Activated T-cell treated with anti-CD3 and anti-CD28 coated beads for 1 hour (primary cell): Measurements from ENCODE around the gene ZNF814.
"Not testable (repeated sequence)": the region's sequence is repeated elsewhere in the genome, so short reads cannot be mapped to it uniquely, and the experiment has no call there.

ENCODE experiments used
- DNase-seq: peaks from one replicate; pipeline ENCODE4 v3.0.0-alpha.2; 2020; ENCODE audit warnings: low read depth

Gene ZNF814

DNA sequence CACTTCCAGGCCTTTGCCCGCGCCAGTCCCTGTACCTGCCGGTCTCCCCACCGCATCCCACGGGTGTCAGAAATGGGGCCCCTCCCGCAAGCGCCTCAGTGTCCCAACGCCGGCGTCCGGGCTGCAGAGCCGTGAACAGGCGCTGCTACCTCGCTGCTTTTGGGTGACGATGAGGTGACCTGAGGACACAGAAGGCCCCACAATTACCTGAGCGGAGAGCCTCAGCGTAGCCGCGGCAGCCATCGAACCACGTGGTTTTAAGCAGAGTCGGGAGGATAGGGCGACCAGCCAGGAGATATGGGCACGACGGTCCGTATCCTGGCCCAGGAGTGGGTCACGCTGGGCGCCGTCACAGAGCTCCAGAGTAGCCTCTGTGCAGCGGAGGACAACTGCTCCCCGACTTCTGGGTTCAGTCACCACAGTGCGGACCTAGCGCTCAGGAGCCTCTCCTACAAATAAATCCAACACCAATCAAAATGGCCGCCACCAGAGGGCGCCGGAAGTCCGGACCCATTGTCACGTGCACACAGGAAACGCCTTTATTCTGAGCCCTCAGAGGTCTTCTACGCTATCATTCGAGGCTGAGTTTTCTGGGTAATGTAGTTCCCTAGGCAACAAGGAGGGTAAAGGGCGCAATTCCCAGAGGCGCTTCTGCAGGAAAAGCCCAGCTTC is at the start of gene ZNF814:
TSS of gene ZNF814 (minus strand) at position 478 of the 672 bp plus-strand sequence. CDS start at position 243, 235 bp downstream.
- DNase-seq: peak; percentile 71

- DNase-seq: no peak
These were observed 46.9 kb upstream of the ZNF814 start for GRCh38 chr19:57935731-57936130.

DNA sequence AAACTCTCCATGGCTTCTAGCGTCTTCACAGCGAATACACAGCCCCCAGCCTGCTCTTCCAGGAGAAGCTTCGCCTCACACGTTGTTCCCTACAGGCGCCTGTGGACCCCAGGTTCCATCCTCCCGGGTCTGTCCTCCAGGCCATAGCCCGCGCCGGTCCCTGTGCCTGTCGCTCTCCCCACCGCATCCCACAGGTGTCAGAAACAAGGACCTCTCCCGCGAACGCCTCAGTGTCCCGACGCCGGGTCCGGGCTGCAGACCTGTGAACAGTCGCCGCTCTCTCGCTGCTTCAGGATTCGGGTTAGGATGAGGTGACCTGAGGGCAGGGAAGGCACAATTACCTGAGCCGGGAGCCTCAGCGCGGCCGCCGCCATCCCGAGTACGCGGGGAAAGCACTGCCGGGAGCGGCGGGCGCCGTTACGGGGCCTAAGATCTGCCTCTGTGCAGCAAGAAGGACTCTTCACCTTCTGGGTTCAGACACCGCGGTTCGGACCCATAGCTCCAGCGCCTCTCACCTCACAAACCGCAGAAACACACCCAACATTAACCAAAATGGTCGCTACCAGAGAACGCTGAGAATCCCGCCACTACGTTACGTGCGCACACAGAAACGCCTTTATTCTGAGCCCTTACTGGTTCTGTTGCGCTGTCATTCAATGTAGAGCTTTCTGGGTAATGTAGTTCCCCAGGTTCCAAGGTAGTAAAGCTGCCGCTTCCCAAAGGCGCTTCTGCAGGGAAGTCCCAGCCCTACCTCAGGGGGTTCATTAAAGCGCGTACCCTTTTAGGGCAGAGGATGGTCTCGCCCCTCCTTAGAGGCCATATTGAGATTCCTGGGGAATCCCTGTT is 46.2 kb upstream of the ZNF814 start, which contains the start of gene ZNF418:
TSS of gene ZNF418 (minus strand) at position 583 of the 846 bp plus-strand sequence. CDS start 1,580 bp downstream, outside the sequence.
- peak; percentile 8 for DNase-seq

GRCh38 chr19:57927587-57927986 is 38.8 kb upstream of the ZNF814 start:
- no peak for DNase-seq

DNA sequence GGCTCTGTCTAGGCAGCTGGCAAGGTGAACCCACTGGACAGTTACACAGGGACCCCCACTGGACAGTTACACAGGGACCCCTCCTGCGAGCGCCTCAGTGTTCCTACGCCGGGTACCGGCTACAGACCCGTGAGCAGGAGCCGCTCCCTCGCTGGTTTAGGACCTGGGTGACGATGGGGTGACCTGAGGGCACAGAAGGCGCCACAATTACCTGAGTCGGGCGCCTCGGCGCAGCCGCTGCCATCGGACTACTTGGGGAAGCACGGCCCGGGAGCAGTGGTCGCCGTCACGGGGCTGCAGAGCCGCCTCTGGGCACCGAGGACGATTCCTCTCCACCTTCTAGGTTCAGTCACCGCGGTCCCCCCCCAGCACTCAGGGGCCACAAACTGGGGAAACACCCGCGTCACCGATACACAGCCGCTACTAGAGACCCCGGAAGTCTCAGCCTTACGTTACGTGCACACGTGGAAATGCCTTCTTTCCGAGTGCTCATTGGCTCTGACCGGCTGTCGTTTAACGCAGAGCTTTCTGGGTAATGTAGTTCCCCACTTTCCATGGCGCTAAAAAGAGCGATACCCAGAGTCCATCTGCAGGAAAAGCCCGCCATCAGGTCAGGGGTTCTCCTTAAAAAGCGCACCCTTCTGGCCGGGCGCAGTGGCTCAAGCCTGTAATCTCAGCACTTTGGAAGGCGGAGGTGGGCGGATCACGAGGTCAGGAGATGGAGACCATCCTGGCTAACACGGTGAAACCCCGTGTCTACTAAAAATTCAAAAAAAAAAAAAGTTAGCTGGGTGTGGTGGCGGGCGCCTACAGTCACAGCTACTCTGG is 27.5 kb upstream of the ZNF814 start, which contains the start of gene ZNF417:
TSS of gene ZNF417 (minus strand) at position 425 of the 828 bp plus-strand sequence. CDS start at position 244, 181 bp downstream.
- peak; percentile 71 for DNase-seq

DNA sequence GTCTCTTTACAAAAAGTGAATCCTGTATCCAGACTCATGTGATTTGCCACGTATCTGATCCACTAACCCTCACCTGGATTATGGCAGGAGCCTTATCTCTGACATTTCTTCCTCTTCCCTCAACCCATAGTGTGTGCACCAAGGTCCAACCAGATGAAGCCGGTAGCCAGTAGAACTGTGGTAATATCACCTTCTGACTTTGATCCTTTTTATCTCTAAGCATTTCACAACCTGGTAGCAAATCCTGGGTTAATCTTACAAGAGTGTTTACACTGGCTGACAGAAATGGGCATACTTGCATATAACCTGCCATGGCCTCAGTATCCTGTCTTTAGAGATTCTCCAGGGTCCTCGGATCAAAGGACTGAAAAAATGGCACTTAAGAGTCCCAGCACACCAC is 25.7 kb upstream of the ZNF814 start:
- no peak for DNase-seq

GRCh38 chr19:57907394-57907793 is 18.6 kb upstream of the ZNF814 start:
- no peak for DNase-seq

- DNase-seq: no peak
These were observed 16.4 kb upstream of the ZNF814 start for GRCh38 chr19:57905258-57905657.

- DNase-seq: no peak
These were observed 14.9 kb upstream of the ZNF814 start for GRCh38 chr19:57903618-57904184.

DNA sequence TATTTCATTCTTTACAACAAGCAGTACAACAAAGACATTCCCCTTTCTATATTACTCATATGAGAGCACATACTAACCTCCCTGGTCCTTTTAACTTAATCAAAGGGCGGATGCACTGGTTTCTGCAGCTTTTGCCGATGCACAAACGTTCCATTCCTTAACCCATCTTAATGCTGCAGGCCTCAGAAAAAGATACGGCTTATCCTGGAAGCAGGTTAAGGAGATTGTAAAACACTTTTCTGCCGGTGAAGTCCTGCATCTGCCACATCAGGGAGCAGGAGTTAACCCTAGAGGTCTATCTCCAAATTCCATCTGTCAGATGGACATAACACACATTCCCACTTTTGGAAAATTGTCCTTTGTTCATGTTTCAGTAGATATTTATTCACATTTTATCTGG is 11.5 kb upstream of the ZNF814 start:
- DNase-seq: no peak

GRCh38 chr19:57890706-57891105 is 1.9 kb upstream of the ZNF814 start:
- not testable (repeated sequence) for DNase-seq

DNA sequence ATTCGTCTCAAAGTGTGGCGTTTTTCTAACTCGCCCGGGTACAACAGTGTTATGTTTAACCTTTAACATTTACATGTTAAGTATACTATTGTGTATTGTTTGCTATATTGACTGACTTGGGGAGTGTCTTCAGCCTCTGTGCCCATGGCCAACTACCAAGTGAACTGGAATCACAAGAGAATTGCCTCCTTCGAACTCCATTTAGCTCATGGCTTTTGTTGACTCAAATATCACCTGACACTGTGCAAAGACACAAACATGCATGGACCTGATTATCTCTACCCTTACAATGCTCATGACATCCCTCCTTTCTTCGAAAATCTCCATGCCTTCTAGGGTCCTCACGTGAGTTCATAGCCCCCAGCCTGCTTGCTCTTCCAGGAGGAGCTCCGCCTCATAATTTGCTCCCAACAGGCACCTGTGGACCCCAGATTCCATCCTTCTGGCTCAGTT is 704 bp downstream of the ZNF814 start:
- no peak for DNase-seq

GRCh38 chr19:57887195-57887941 is 1.5 kb downstream of the ZNF814 start:
- no peak for DNase-seq

GRCh38 chr19:57886046-57886445 is 2.8 kb downstream of the ZNF814 start:
- DNase-seq: no peak

- not testable (repeated sequence) for DNase-seq
These were observed 14.7 kb downstream of the ZNF814 start for GRCh38 chr19:57873883-57874799.

DNA sequence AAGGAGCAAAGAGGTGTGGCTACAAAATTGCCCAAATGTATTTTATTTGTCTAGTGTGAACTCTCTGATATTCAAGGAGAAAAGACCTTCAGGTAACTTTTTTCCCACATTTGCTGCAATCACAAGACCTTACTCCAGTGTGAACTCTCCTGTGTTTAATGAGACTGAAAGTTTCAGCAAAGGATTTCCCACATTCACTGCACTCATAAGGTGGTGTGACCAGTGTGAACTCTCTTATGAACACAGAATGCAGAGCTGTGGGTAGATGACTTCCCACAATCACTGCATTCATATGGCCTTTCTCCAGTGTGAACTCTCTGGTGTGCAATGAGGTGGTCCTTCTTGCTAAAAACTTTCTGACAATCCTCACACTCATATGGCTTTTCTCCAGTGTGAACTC is 16.4 kb downstream of the ZNF814 start:
- DNase-seq: no peak

GRCh38 chr19:57870225-57870624 is 18.6 kb downstream of the ZNF814 start:
- no peak for DNase-seq

GRCh38 chr19:57869655-57870054 is 19.2 kb downstream of the ZNF814 start:
- not testable (repeated sequence) for DNase-seq

DNA sequence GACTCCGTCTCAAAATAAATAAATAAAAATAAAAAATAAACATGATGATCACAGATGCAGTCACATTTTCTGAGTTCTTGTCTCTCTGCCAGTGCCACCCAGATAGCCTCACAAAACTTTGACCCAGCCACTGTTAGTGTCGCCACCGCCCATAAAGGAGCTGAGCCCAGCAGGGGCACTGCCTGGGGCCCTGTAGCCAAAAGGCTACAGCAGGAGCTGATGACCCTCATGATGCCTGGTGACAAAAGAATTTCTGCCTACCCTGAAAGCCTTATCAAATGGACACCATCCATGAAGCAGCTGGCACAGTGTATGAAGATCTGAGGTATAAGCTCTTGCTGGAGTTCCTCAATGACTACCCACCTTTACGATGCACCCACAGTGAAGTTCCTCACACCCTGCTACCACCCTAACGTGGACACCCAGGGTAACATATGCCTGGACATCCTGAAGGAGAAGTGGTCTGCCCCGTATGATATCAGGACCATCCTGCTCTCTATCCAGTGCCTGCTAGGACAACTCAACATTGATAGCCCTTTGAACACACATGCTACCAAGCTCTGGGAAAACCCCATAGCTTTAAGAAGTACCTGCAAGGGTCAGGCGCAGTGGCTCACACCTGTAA is 20.9 kb downstream of the ZNF814 start:
- DNase-seq: no peak
